Measurements from ENCODE around the gene RBM15.

GRCh38 chr1:110300412-110301085, 38.6 kb upstream of the RBM15 start:
- TF ChIP-seq CTCF (conservative IDR thresholded peaks at IDR 0.05; ENCODE audit: low read depth in 2 of 2) (no peak), EZH2 (IDR thresholded peaks at IDR 0.05; ENCODE audit: low read depth, unreplicated experiment) (no peak), CREB1 (CRISPR knock-in tag; IDR thresholded peaks at IDR 0.05; ENCODE audit: low read depth) (no peak), POLR2AphosphoS5 (IDR thresholded peaks at IDR 0.05; ENCODE audit: low read depth) (no peak), REST (IDR thresholded peaks at IDR 0.05; ENCODE audit: unreplicated experiment) (no peak)
